Ishikawa (cell line): ENCODE data around the gene RALGPS2.

Experiments
- CEBPB ChIP-seq: IDR thresholded peaks from 2 replicates; pipeline ENCODE4 v1.6.1; 2012
- CREB1 ChIP-seq: IDR thresholded peaks from 2 replicates; pipeline ENCODE4 v1.6.1; 2012; ENCODE audit warnings: low read depth
- EP300 ChIP-seq: IDR thresholded peaks from 2 replicates; pipeline ENCODE4 v1.6.1; 2012; ENCODE audit warnings: borderline replicate concordance
- MAX ChIP-seq: IDR thresholded peaks from 2 replicates; pipeline ENCODE4 v1.6.1; 2012
- NFIC ChIP-seq: IDR thresholded peaks from 2 replicates; pipeline ENCODE4 v1.6.1; 2012
- REST ChIP-seq: IDR thresholded peaks from 2 replicates; pipeline ENCODE4 v1.6.1; 2012; ENCODE audit warnings: low read depth, mild to moderate bottlenecking
- TAF1 ChIP-seq: IDR thresholded peaks from 2 replicates; pipeline ENCODE4 v1.6.1; 2012; ENCODE audit warnings: low read depth, mild to moderate bottlenecking
- TCF12 ChIP-seq: IDR thresholded peaks from 2 replicates; pipeline ENCODE4 v1.6.1; 2012; ENCODE audit warnings: low read depth
- TEAD4 ChIP-seq: IDR thresholded peaks from 2 replicates; pipeline ENCODE4 v1.6.1; 2012
- USF1 ChIP-seq: IDR thresholded peaks from 2 replicates; pipeline ENCODE4 v1.6.1; 2012
- YY1 ChIP-seq: IDR thresholded peaks from 2 replicates; pipeline ENCODE4 v1.6.1; 2012; ENCODE audit warnings: low read depth
- ZBTB7A ChIP-seq: IDR thresholded peaks from 2 replicates; pipeline ENCODE4 v1.6.1; 2012; ENCODE audit warnings: low read depth

- no peak for TF ChIP-seq EP300
- no peak for TF ChIP-seq MAX
- TF ChIP-seq TAF1 = no peak
- no peak for TF ChIP-seq TEAD4
- no peak for TF ChIP-seq REST
- no peak for TF ChIP-seq ZBTB7A
- no peak for TF ChIP-seq NFIC
- no peak for TF ChIP-seq USF1
- TF ChIP-seq CREB1 = no peak
- TF ChIP-seq CEBPB = no peak
- no peak for TF ChIP-seq YY1
- no peak for TF ChIP-seq TCF12
Measured at GRCh38 chr1:178953538-178954324, 228.7 kb downstream of the RALGPS2 start.
